AG04450 (cell line): ENCODE measurements around the gene GAS7. TPM values are rescaled to one million over a fixed set of nuclear protein-coding genes. Genes with fewer than 3 reads are reported as not detected.
A peak's percentile ranks its signal among the peaks of the same experiment; 100 is the strongest.

Source experiments
- CTCF ChIA-PET: fragments of 300-600, 350-600 bp; formaldehyde crosslinking; extraction: SDS; loops from one replicate; lab custom pipeline; 2022; ENCODE audit warnings: antibody characterized with exemption, inconsistent platforms; lab: Charles Lee
- POLR2A ChIA-PET: fragments of 350-600 bp; formaldehyde crosslinking; extraction: SDS; loops from one replicate; lab custom pipeline; 2021; ENCODE audit warnings: antibody characterized with exemption, inconsistent platforms; lab: Yijun Ruan, JAX
- DNase-seq: peaks from one replicate; pipeline ENCODE4 v3.0.0-alpha.2; 2011; ENCODE audit warnings: low read depth, low spot score
- H3K27ac ChIP-seq: one replicate; pipeline ENCODE4 v1.5.1; 2012; ENCODE audit warnings: low read depth, low read length, control low read depth
- H3K27me3 ChIP-seq: one replicate; pipeline ENCODE4 v1.6.0; 2012; ENCODE audit warnings: low read length; ENCODE audit not compliant: control insufficient read depth, insufficient read depth
- H3K4me3 ChIP-seq: 2 replicates; pipeline ENCODE4 v1.5.1; 2011; ENCODE audit warnings: mild to moderate bottlenecking, low read depth, low read length, control low read depth
- H3K9me3 ChIP-seq: 2 replicates; pipeline ENCODE4 v1.5.1; 2012; ENCODE audit warnings: low read length; ENCODE audit not compliant: control insufficient read depth, insufficient read depth
- polyA minus RNA-seq: library from RNA; depleted of rRNA, polyadenylated mRNA; stranded (reverse); fragments of >200 nt; gene quantifications from 2 replicates; pipeline ENCODE4 v1.2.3, GENCODE V29; 2011; rRNA and poly(A)+ RNA removed
- polyA plus RNA-seq: library from polyadenylated mRNA; depleted of rRNA; stranded (reverse); fragments of >200 nt; gene quantifications from 2 replicates; pipeline ENCODE4 v1.2.3, GENCODE V29; 2011; rRNA removed
- TF ChIP-seq, protein P1 (sequence below): IDR thresholded peaks from 2 replicates; pipeline ENCODE4 v1.5.1; 2011; ENCODE audit warnings: low read depth, low read length, control low read depth, inconsistent platforms

The GAS7 gene
- polyA plus RNA-seq (5.6 and 6.3 TPM in 2 replicates), polyA minus RNA-seq (11.4 and 12.5 TPM in 2 replicates)

DNA sequence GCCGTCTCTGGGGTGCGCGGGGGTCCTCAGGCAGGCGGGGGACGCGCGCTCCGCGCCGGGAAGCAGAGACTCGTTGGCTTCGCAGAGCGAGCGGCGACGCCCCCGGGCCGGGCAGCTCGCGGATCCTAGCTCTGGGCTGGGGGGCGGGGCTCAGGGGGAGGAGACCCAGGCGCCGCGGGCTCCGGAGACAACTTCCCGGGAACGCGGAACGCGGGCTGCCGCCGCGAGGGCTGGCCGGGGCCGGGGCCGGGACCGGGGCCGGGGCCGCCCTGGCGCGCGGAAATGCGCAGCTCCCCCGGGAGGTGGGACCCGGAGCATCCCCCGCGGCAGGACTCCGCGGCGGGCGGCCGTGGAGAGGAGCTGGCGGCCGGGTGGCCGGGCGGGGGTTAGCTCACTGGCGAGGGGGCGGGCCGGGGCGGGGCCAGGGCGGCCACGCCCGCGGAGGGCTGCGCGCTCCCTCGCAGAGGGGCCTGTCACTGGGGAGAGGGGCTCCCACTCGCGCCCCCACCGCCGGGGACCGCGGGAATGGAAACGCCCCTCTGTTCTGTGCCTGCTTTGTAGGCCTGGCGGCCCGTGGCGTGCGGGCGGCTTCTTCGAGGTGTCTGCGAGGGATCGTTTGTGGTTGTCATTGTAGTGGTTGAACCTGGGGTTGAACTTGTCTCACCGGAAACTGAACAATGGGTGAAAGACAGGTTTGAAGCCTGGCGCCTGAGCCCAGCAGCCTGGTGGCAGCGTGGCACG lies at the start of gene GAS7:
TSS of gene GAS7 (minus strand) at position 98 of the 741 bp plus-strand sequence.
- Histone ChIP-seq H3K27me3 (peaks cover 12% of the 10 kb centered on the region), H3K9me3 (peaks cover 10% of the 10 kb centered on the region), H3K27ac (no peak within 1 kb of the TSS), H3K4me3 (peak within 1 kb of the TSS; percentile 59)
- DNase-seq = no peak
- ChIA-PET CTCF (interaction anchor here (0.6 kb wide), 1 partner anchor 498 kb away, joined by 4 read pairs; no protein-coding TSS in a partner anchor), POLR2A (no interaction called here)
- TF ChIP-seq, protein P1, sequence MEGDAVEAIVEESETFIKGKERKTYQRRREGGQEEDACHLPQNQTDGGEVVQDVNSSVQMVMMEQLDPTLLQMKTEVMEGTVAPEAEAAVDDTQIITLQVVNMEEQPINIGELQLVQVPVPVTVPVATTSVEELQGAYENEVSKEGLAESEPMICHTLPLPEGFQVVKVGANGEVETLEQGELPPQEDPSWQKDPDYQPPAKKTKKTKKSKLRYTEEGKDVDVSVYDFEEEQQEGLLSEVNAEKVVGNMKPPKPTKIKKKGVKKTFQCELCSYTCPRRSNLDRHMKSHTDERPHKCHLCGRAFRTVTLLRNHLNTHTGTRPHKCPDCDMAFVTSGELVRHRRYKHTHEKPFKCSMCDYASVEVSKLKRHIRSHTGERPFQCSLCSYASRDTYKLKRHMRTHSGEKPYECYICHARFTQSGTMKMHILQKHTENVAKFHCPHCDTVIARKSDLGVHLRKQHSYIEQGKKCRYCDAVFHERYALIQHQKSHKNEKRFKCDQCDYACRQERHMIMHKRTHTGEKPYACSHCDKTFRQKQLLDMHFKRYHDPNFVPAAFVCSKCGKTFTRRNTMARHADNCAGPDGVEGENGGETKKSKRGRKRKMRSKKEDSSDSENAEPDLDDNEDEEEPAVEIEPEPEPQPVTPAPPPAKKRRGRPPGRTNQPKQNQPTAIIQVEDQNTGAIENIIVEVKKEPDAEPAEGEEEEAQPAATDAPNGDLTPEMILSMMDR = no peak

DNA sequence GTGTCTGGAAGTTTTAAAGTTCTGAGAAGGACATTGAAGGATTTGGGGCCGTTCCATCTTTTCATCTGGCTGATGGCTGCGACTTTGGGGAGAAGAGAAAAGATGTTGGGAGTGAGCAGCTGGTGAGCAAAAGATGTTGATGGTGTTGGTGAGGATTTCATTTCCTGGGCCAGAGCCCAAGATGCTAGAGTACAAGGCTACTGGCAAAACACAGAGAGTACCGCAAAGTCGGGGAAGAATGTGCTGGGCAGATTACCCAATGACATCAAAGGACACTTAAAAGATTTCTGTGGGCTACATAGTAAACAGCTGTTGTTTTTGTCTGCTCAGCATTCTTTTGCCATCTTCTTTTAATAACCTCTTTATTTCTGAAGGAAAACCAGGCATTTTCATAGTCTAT lies 49.4 kb upstream of the GAS7 start:
- TF ChIP-seq, protein P1 = no peak
- Histone ChIP-seq H3K9me3 (peaks cover 7% of the 10 kb centered on the region), H3K27ac (no peak overlapping the region), H3K4me3 (no peak overlapping the region), H3K27me3 (no peaks in the 10 kb centered on the region)
- CTCF ChIA-PET = no interaction called here
- POLR2A ChIA-PET = no interaction called here
- DNase-seq = no peak

DNA sequence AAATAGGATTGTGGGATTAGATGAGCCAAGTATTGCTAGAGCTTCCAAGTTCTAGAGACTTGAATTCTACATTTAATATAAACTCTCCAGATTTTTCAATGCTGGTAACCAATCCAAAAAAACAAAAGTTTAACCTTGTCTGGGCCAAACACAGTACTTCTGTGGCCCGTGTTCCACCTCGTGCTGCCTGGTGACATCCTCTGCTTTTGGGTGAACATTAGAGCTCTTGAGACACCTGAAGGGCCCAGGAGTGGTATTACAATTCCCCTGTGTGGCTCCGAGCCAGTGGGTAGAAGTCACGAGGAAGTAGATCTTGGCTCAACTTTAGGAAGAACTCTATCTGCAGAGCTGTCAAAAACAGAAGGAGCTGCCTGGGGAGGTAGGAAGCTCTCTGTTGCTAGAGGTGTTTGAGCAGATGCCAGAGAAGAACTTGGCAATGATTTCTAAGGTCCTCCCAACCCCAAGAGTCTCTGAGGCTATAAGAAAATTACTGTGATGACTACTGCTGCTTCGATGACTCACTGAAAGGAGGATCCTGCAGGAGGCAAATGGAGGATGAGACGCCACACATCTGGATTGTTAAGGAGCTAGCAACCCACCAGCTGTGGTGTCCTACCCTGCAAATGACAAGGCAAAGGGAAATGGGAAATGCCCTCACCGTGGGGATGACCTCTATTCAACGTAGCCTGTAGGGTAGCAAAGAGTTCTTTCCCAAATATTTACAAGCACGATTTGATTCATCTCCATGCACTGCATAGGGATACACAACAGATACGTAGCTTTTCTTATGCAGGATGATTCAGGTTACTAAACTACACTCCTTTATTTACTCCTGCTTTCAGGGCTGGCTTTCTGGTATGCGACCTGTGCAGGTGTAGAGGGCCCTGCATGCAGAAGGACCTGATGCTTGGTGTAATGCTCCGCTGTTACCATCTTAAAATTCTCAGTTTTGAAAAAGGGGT lies 45.8 kb upstream of the GAS7 start:
- Histone ChIP-seq H3K4me3 (no peak overlapping the region), H3K27ac (no peak overlapping the region), H3K27me3 (no peaks in the 10 kb centered on the region), H3K9me3 (peaks cover 7% of the 10 kb centered on the region)
- TF ChIP-seq, protein P1 = no peak
- ChIA-PET POLR2A (no interaction called here), CTCF (no interaction called here)
- no peak for DNase-seq

DNA sequence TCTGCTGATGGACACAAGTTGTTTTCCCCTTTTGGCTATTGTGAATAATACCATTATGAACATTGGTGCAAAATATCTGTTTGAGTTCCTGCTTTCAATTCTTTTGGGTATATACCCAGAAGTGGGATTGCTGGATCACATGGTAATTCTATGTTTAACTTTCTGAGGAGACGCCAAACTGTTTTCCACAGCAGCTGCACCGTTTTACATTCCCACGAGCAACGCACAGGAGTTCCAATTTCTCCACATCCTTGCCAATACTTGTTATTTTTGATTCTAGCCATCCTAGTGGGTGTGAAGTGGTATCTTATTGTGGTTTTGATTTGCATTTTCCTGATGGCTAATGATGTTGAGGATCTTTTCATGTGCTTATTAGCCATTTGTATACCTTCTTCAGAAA lies 43.4 kb upstream of the GAS7 start:
- Histone ChIP-seq H3K27me3 (no peaks in the 10 kb centered on the region), H3K4me3 (no peak overlapping the region), H3K9me3 (peaks cover 12% of the 10 kb centered on the region), H3K27ac (no peak overlapping the region)
- ChIA-PET CTCF (no interaction called here), POLR2A (no interaction called here)
- TF ChIP-seq, protein P1 = no peak
- DNase-seq = no peak
